AG10803 (cell line): ENCODE data around the gene CLCNKA.

ENCODE experiments used
- DNase-seq: peaks from one replicate; pipeline ENCODE4 v3.0.0; 2010; ENCODE audit warnings: low read depth
- H3K4me3 ChIP-seq: 2 replicates; pipeline ENCODE4 v1.5.1; 2011; ENCODE audit warnings: mild to moderate bottlenecking, low read length, control low read depth
- TF ChIP-seq, protein P1 (sequence below): conservative IDR thresholded peaks from 2 replicates; pipeline ENCODE4 v1.5.1; 2011; ENCODE audit warnings: mild to moderate bottlenecking, low read length, control low read depth, inconsistent platforms

CLCNKA gene

DNA sequence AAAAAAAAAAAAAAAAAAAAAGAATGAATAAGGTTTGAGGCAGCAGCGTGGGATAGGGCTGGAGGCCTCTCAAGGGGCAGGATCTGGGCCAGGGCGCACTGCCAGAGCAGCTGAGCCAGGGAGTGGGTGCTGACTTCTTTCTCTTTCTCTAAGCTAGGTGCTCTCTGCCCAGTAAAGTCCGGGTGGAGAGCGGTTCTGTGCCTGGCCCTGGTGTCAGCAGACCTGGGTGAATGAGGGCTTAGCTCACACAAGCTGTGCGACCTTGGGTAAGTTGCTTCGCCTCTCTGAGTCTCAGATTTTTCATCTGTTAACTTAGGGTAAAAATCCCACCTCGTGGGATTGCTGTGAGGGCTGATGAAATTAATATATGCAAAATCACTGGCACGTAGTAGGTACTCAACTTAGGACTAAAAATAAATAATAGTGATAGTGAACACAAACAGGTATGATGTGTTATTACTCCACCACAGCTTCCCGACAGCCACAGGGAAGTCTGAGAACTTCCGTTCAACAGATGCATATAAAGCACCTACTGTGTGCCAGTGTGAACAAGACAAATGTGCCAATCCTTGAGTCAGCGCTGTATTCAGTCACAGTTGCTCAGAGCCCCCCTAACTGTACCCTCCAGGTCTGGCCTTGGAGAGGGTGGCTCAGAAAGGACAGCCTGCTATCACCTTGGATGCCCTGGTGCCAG lies 53.6 kb downstream of the CLCNKA start:
- peak; percentile 67 for DNase-seq
- H3K4me3 ChIP-seq = no peak overlapping the region
- TF ChIP-seq, protein P1, sequence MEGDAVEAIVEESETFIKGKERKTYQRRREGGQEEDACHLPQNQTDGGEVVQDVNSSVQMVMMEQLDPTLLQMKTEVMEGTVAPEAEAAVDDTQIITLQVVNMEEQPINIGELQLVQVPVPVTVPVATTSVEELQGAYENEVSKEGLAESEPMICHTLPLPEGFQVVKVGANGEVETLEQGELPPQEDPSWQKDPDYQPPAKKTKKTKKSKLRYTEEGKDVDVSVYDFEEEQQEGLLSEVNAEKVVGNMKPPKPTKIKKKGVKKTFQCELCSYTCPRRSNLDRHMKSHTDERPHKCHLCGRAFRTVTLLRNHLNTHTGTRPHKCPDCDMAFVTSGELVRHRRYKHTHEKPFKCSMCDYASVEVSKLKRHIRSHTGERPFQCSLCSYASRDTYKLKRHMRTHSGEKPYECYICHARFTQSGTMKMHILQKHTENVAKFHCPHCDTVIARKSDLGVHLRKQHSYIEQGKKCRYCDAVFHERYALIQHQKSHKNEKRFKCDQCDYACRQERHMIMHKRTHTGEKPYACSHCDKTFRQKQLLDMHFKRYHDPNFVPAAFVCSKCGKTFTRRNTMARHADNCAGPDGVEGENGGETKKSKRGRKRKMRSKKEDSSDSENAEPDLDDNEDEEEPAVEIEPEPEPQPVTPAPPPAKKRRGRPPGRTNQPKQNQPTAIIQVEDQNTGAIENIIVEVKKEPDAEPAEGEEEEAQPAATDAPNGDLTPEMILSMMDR = no peak

GRCh38 chr1:16076031-16076864 lies 54.4 kb downstream of the CLCNKA start:
- TF ChIP-seq, protein P1 = no peak
- peak; percentile 86 for DNase-seq
- H3K4me3 ChIP-seq = no peak overlapping the region

DNA sequence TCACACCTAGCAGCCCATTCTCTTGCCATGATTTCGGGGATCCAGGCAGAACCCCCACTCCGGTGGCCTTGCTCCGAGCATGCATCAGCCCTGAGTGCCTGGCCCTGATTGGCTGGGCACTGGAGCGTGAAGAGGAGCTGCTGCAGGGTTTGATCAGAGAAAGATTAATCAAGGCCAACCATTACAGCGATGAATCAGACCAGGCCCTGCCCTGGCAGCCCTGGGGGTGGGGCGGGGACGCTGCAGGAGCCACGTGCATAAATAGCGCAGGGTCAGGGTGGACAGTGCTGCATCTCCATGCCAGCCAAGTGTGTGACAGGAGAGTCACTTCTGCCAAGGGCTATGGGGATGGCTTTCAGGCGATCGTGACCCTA lies 55.0 kb downstream of the CLCNKA start:
- no peak overlapping the region for H3K4me3 ChIP-seq
- TF ChIP-seq, protein P1 = no peak
- DNase-seq = peak; percentile 40

- DNase-seq = no peak
- TF ChIP-seq, protein P1 = no peak
These were observed 55.8 kb downstream of the CLCNKA start for GRCh38 chr1:16077406-16078245.

GRCh38 chr1:16078925-16079656 lies 57.3 kb downstream of the CLCNKA start:
- TF ChIP-seq, protein P1 = peak; percentile 94
- peak; percentile 59 for DNase-seq
- no peak overlapping the region for H3K4me3 ChIP-seq

More at GRCh38 chr1:16077406-16078245, 55.8 kb downstream of the CLCNKA start:
- no peak overlapping the region for H3K4me3 ChIP-seq

DNA sequence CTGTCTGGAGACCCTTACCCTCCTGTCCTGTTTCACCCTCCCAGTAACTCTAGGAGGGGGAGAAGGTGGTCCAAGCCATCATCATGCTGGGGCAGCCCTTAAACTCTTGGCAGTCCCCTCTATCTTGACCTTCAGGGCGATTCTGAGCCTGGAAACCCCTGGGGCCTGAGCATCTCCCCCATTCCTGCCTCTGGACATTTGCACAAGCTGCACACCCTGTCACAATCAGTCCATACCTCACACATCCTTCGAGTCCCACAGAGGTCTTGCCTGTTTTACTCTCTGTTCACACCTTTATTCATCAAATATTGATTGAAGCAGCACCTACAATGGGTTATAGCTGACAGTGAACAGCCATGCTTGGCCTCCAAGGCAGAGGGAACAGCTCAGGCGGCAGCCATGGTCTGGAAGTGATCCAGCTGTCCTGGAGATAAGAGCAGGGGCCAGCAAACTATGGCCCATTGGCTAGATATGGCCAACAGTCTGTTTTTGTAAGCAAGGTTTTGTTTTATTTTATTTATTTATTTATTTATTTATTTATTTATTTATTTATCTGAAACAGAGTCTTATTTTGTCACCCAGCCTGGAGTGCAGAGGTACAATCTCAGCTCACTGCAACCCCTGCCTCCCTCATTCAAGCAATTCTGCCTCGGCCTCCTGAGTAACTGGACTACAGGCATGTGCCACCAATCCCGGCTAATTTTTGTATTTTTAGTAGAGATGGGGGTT lies 58.8 kb downstream of the CLCNKA start:
- DNase-seq = no peak
- H3K4me3 ChIP-seq = no peak overlapping the region
- TF ChIP-seq, protein P1 = no peak
